Activated CD4-positive, alpha-beta T cell treated with anti-CD3 and anti-CD28 coated beads, Interleukin-2, amount 50 U/mL, for 16 hours (primary cell): ENCODE data around the gene MAPK14.

Source experiments
- DNase-seq: peaks from one replicate; pipeline ENCODE4 v3.0.0-alpha.2; 2020

MAPK14 gene

GRCh38 chr6:36104836-36105235, 77.2 kb downstream of the MAPK14 start:
- no peak for DNase-seq

- DNase-seq, result no peak
Measured at GRCh38 chr6:36109092-36109491, 81.5 kb downstream of the MAPK14 start.

GRCh38 chr6:36110050-36110449, 82.4 kb downstream of the MAPK14 start:
- no peak for DNase-seq

DNA sequence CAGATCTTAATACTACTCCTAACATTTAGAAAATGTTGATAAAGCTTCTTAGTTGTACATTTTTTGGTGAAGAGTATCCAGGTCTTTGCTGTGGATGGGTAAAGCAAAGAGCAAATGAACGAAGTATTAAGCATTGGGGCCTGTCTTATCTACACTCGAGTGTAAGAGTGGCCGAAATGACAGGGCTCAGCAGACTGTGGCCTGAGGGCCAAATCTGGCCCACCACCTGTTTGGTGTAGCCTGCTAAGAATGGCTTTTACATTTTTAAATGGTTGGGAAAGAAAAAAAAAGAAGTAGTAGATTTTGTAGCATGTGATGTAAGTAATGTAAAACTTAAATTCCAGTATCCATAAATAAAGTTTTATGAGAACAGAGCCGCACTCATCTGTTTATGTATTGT, 83.3 kb downstream of the MAPK14 start:
- DNase-seq, result no peak

- no peak for DNase-seq
Measured at GRCh38 chr6:36111526-36111925, 83.9 kb downstream of the MAPK14 start.

DNA sequence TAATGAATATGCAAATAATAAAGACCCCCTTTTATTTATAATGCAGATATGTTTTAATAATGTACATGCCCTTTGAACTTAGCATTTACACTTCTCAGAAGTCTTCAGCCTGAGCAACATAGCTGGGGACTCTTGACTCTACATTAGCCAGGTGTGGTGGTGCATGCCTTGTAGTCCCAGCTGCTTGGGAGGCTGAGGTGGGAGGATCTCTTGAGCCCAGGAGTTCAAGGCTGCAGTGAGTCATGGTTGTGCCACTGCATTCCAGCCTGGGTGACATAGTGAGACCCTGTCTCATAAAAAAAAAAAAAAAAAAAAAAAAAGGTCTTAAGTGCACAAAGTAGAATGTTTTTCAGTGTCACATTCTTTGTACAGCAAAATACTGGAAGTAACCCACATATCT, 85.4 kb downstream of the MAPK14 start:
- no peak for DNase-seq

DNA sequence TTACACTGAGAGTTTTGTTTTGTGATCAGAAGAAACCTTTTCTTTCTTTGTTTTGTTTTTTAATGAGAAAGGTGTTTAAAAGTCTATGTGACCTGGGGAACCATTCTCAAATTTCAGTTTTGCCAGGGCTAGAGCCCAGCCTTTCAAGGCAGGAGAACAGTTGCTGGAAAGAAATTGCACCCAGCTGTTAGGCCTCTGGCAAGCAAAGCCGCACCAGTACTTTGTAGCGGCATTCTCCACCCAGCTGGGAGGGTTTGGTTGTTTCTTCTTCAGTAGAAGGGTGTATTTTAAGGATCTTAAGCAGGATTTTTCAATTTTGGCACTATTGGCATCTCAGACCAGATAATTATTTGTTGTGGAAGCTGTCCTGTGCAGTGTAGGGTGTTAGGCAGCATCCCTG, 86.1 kb downstream of the MAPK14 start:
- DNase-seq, result no peak

DNA sequence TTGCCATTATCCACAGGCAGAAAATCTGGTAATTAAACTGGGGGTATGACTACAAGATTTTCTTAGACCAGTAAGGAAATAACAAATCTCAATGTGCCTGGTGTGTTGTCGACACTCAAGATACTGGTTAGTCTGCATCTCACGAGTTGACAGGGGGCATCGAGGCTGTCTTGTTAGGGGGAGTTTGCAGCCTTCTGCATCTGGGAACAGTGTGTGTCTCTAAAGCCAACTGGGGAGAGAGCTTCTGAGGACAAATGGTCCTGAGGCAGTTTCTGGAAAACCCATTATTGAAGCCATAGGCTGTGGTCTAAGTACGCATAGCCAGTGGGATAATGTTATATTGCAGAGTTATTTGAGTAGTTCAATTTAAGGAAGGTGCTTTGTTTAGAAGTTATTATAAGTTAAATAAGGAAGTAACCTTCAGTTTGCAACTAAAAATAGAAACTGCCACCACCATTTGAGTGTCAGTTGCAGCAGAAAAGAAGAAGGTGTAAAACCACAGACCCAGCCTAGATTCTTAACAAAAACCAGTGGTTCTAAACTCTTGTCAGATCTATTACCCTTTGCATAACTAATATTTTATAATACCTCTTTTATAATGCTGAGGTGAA, 87.3 kb downstream of the MAPK14 start:
- peak; percentile 32 for DNase-seq

- DNase-seq, result no peak
Measured at GRCh38 chr6:36115412-36115811, 87.8 kb downstream of the MAPK14 start.

DNA sequence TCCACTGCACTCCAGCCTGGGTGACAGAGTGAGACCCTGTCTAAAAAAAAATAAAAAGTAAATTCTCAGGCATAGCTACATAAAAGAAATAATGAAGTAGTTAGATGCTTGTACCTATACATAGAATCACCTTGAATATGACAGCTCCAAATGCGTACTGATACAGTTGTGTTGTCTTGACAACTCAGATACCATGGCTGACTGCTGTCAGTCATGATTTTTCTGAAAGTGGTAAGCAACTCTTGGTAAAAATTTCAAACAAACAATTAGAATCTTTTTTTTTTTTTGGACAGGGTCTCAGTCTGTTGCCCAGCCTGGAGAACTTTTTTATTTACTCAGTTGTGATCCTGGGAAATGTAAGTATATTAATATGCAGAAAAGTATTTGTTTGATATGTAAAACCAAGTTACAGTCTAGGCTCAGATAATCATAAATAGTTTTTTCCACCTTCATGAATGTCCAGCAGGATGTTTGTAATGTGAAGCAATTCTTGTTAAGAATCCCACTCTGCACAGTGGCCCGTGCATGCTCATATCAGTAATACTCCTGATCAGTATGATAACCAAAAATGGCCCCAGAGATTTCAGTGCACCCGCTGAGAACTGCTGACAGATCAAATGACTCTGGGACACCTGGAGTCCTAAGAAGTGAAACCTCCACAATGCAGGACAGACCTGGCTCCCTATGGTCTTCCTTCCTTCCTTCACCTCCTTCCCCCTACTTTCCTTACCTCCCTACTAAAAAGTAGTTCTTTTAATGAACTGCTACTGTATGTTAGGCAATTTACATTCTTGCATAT, 88.7 kb downstream of the MAPK14 start:
- no peak for DNase-seq

DNA sequence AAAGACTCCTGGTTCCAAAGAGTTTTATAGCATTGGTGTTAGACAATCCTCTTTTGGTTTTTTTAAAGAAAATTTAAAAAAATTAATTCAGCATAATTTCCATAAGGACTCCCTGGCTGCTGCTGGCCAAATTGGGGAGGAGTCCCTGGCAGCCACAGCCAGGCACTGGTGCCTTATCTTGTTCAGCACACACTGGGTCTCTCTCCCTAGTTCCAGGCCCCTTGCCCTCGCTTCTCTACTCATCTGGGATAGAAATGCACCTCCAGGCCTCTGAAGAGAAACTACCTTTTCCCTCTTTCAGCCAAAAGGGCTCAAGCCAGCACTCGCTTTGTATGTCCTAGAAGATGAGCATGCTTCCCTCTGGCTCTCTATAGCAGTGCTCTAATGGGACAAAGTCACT, 89.3 kb downstream of the MAPK14 start:
- no peak for DNase-seq

GRCh38 chr6:36117658-36118549, 90.3 kb downstream of the MAPK14 start:
- no peak for DNase-seq

- DNase-seq, result peak; percentile 51
Measured at GRCh38 chr6:36118550-36119107, 91.0 kb downstream of the MAPK14 start.

GRCh38 chr6:36119209-36119608, 91.6 kb downstream of the MAPK14 start:
- DNase-seq, result no peak

GRCh38 chr6:36120018-36120417, 92.4 kb downstream of the MAPK14 start:
- no peak for DNase-seq

DNA sequence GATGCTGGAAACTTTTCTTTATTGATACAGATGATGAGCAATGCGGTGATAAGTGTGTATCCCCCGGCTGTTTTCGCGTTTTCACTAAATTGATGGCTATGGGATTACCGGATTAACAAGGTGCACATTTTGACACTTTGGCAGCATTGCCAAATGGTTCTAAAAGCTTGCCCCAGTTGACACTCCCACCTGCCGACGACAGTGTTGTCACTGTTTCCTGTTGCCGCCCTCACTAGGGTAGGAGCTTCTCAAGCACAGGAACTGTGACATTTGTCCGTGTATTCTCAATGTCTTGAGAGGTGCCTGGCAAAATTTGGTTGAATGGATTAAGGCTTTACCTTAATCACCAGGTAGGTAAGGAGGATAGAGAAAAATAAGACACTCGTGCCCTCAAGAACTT, 92.9 kb downstream of the MAPK14 start:
- DNase-seq, result peak; percentile 72

DNA sequence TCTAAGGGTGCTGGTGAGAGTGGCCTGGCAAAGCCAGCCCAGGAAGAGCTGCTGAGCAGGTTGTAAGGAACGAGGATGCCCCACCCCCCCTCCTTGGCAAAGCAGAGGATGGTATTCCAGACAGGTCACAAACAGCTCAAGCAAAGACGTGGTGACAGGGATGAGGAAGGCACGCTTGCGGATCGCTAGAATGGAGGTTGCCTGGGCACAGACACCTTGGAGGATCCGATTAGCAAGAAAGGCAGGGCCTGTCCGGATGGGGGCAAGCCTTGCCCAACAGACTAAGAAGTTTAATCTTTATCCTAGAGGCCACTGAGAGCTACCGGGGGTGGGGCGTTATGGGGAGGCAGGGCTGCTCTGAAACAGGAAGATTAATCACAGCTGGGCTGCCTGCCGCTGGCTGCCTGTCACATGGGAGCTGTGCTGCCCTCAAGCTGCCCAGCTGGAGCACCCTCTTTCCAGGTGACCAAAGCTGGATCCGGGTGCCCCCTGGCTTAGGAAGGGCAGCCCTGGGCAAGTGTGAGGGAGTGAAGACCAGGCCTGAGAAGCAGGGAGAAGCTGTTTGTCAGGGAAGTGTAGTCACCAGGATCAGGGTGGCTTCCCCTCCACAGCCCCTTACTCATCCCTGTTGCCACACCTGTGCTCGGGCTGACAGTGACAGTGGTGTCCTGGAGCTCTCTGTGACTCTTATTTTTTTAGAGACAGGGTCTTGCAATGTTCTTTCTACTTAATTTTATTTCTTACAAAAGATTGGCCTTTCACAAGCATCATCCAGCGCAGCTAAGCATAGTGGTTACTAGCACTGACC, 93.6 kb downstream of the MAPK14 start:
- DNase-seq, result peak; percentile 53

- DNase-seq, result no peak
Measured at GRCh38 chr6:36121787-36122494, 94.3 kb downstream of the MAPK14 start.

GRCh38 chr6:36122495-36123269, 95.1 kb downstream of the MAPK14 start:
- no peak for DNase-seq

- peak; percentile 95 for DNase-seq
Measured at GRCh38 chr6:36123270-36124139, 95.9 kb downstream of the MAPK14 start.
